Stomach (tissue), 4 donors: ENCODE data around the gene ADRB1.

Experiments
- EP300 ChIP-seq: sonication (generic); formaldehyde crosslinking; IDR thresholded peaks from one replicate; pipeline ENCODE4 v1.6.1; 2017; ENCODE audit warnings: antibody characterized with exemption
- POLR2A ChIP-seq, 4 donors: fragments of 450-650 bp; IDR thresholded peaks; one replicate each; pipeline ENCODE4 v1.6.1; 2016; ENCODE audit warnings: antibody characterized with exemption in 4 of 4, control low read depth in 2 of 4, mild to moderate bottlenecking in 1 of 4, moderate library complexity in 1 of 4
- POLR2AphosphoS5 ChIP-seq, 3 donors: sonication (generic); formaldehyde crosslinking; IDR thresholded peaks; one replicate each; pipeline ENCODE4 v1.6.1; 2016; ENCODE audit warnings: antibody characterized with exemption in 3 of 3
- TF ChIP-seq, protein P1 (sequence below), 7 experiments: fragments of 450-650 bp in 4 of 7; fragments of 200-600 bp in 3 of 7; sonication (generic) in 3 of 7; IDR thresholded peaks; one replicate each; pipeline ENCODE4 v1.5.1; 2016 to 2019; ENCODE audit warnings: antibody characterized with exemption in 7 of 7, control low read depth in 2 of 7, mild to moderate bottlenecking in 1 of 7

DNA sequence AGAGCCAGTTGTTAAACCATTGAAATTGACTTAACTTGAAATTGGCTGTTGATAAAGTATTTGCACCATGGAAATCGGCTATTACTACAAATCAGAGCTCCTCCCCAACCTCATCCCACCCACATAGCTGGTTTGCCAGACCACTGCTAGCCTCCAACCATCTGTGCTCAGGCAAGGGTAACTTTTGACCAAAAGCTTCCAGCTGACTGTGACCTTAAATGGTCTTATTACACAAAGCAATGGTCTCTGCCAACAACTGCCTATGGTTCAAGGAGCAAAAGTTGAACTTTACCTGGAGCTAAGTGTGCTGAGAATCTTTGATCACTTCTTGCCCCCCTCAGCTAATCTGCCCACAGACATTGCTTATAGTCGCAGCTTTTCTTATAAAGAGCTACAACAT is 48.5 kb upstream of the ADRB1 start:
- TF ChIP-seq POLR2AphosphoS5 (IDR thresholded peaks at IDR 0.05) (no peak), POLR2A (IDR thresholded peaks at IDR 0.05) (no peak), EP300 (no peak)
- TF ChIP-seq, protein P1, sequence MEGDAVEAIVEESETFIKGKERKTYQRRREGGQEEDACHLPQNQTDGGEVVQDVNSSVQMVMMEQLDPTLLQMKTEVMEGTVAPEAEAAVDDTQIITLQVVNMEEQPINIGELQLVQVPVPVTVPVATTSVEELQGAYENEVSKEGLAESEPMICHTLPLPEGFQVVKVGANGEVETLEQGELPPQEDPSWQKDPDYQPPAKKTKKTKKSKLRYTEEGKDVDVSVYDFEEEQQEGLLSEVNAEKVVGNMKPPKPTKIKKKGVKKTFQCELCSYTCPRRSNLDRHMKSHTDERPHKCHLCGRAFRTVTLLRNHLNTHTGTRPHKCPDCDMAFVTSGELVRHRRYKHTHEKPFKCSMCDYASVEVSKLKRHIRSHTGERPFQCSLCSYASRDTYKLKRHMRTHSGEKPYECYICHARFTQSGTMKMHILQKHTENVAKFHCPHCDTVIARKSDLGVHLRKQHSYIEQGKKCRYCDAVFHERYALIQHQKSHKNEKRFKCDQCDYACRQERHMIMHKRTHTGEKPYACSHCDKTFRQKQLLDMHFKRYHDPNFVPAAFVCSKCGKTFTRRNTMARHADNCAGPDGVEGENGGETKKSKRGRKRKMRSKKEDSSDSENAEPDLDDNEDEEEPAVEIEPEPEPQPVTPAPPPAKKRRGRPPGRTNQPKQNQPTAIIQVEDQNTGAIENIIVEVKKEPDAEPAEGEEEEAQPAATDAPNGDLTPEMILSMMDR (IDR thresholded peaks at IDR 0.05) = no peak
